ENCODE results near the gene DNAJC4. TPM values are rescaled to one million over a fixed set of nuclear protein-coding genes. Genes with fewer than 3 reads are reported as not detected.

Gene DNAJC4
- total and polyA plus RNA-seq, 7 donors = 25.7 to 68.1 (median 29.6) TPM

GRCh38 chr11:64246871-64247728 lies 16.8 kb downstream of the DNAJC4 start, which contains the start of gene PPP1R14B:
PPP1R14B (minus strand) TSS chr11:64246943; CDS start chr11:64246673, 270 bp downstream.
- no peaks in the 10 kb centered on the region for H3K9me3 ChIP-seq
- peak; percentile 93 for DNase-seq
- peaks cover 0 to 9% (median 4%) of the 10 kb centered on the region in 4 donors for H3K36me3 ChIP-seq
- H3K27ac ChIP-seq = peak within 1 kb of the TSS; percentile 83 to 96 (median 92)
- intact Hi-C loops (cut with DNase I) = loop anchor here (5.0 kb wide), 1 partner anchor 55 kb away; the partner anchor contains the start of gene CATSPERZ
- H3K4me1 ChIP-seq = peaks cover 0 to 67% (median 46%) of the 10 kb centered on the region in 4 donors
- 1% methylated on average over 74 of the region's 74 CpGs for WGBS, 2 donors
- H3K4me3 ChIP-seq = peak within 1 kb of the TSS; percentile 53 to 64 (median 56)
- TF ChIP-seq POLR2A (IDR thresholded peaks at IDR 0.05) = peak in 1 of 2 donors; percentile 32
- TF ChIP-seq CTCF (IDR thresholded peaks at IDR 0.05) = peak in 1 of 4 experiments; percentile 4
- peak in 3 of 4 donors; percentile 40 to 65 (median 61) for TF ChIP-seq POLR2AphosphoS5 (IDR thresholded peaks at IDR 0.05)
- TF ChIP-seq EP300 (IDR thresholded peaks at IDR 0.05) = no peak
- H3K27me3 ChIP-seq = no peaks in the 10 kb centered on the region

- Histone ChIP-seq H3K4me3 (peak overlapping the region; percentile 52 to 64 (median 56)), H3K27me3 (no peaks in the 10 kb centered on the region), H3K27ac (peak overlapping the region; percentile 83 to 94 (median 89)), H3K4me1 (peaks cover 0 to 67% (median 46%) of the 10 kb centered on the region in 4 donors), H3K9me3 (no peaks in the 10 kb centered on the region), H3K36me3 (peaks cover 0 to 9% (median 4%) of the 10 kb centered on the region in 4 donors)
- WGBS, 2 donors = 31 to 53% methylated on average over 31 of the region's 31 CpGs
- intact Hi-C loops (cut with DNase I) = loop anchor here (5.0 kb wide), 1 partner anchor 54 kb away; the partner anchor contains the start of gene CATSPERZ
- no peak for TF ChIP-seq EP300 (IDR thresholded peaks at IDR 0.05)
- TF ChIP-seq POLR2A (IDR thresholded peaks at IDR 0.05) = no peak
- TF ChIP-seq CTCF (IDR thresholded peaks at IDR 0.05) = no peak
- TF ChIP-seq POLR2AphosphoS5 (IDR thresholded peaks at IDR 0.05) = no peak
- DNase-seq = no peak
Measured at GRCh38 chr11:64247729-64248531, 17.6 kb downstream of the DNAJC4 start.

GRCh38 chr11:64248578-64248977 lies 18.2 kb downstream of the DNAJC4 start:
- intact Hi-C loops (cut with DNase I) = loop anchor here (5.0 kb wide), 1 partner anchor 54 kb away; the partner anchor contains the start of gene CATSPERZ
- H3K9me3 ChIP-seq = no peaks in the 10 kb centered on the region
- H3K27ac ChIP-seq = no peak overlapping the region
- no peaks in the 10 kb centered on the region for H3K27me3 ChIP-seq
- TF ChIP-seq CTCF (IDR thresholded peaks at IDR 0.05) (no peak), POLR2A (IDR thresholded peaks at IDR 0.05) (no peak), EP300 (IDR thresholded peaks at IDR 0.05) (no peak), POLR2AphosphoS5 (IDR thresholded peaks at IDR 0.05) (no peak)
- WGBS, 2 donors = 76 to 87% methylated on average over 7 of the region's 7 CpGs
- no peak for DNase-seq
- H3K4me3 ChIP-seq = no peak overlapping the region
- peaks cover 0 to 7% (median 2%) of the 10 kb centered on the region in 4 donors for H3K36me3 ChIP-seq
- peaks cover 0 to 69% (median 46%) of the 10 kb centered on the region in 4 donors for H3K4me1 ChIP-seq

- TF ChIP-seq POLR2A (IDR thresholded peaks at IDR 0.05) = no peak
- TF ChIP-seq POLR2AphosphoS5 (IDR thresholded peaks at IDR 0.05) = no peak
- H3K4me1 ChIP-seq = peaks cover 0 to 68% (median 46%) of the 10 kb centered on the region in 4 donors
- DNase-seq = no peak
- H3K4me3 ChIP-seq = no peak overlapping the region
- H3K27me3 ChIP-seq = no peaks in the 10 kb centered on the region
- H3K9me3 ChIP-seq = no peaks in the 10 kb centered on the region
- WGBS, 2 donors = 93 to 94% methylated on average over 4 of the region's 4 CpGs
- intact Hi-C loops (cut with DNase I) = loop anchor here (5.0 kb wide), 1 partner anchor 53 kb away; the partner anchor contains the start of gene CATSPERZ
- H3K36me3 ChIP-seq = peaks cover 0 to 2% (median 0%) of the 10 kb centered on the region in 4 donors
- H3K27ac ChIP-seq = no peak overlapping the region
Measured at GRCh38 chr11:64249038-64249437, 18.7 kb downstream of the DNAJC4 start.

Data from sigmoid colon (tissue), 7 donors.